ENCODE data around the gene CES2.
A peak's percentile ranks its signal among the peaks of the same experiment; 100 is the strongest.

CES2 gene

DNA sequence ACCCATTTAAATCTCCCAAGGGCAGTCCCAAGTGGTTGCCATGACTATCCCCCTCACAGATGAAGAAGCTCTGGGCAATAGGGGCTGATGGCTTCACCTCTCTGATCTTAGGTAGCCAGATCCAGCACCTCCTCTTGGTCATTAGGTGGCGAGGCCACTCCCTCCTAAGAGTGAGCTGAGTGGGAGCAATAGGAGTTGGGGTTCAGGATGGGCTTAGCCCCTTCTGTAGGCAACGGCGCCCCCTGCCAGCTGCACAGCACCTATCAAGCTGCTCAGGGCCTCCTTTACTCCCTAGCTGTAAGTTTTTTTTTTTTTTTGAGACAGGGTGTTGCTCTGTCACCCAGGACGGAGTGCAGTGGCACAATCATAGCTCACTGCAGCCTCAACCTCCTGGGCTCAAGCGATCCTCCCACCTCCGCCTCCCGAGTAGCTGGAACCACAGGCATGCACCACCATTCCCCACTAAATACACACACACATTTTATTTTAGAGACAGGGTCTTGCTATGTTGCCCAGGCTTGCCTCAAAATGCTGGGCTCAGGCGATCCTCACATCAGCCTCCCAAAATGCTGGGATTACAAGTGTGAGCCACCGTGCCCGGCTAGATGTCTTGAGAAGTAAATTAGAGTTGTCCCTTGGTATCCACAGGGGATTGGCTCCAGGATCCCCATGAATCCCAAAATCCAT is 6.5 kb upstream of the CES2 start:
- Histone ChIP-seq H3K27ac (ENCODE audit: low read length) (no peak overlapping the region), H3K9ac (ENCODE audit: low read length) (no peak overlapping the region), H2AFZ (ENCODE audit: low read length) (no peak overlapping the region), H3K79me2 (ENCODE audit: low read length) (peaks cover 15% of the 10 kb centered on the region), H3K4me3 (ENCODE audit: low read length) (no peak overlapping the region), H3K4me2 (ENCODE audit: low read depth, low read length) (no peak overlapping the region), H3K9me3 (replicated peaks; ENCODE audit: insufficient read depth, low read length) (no peaks in the 10 kb centered on the region), H3F3A (ENCODE audit: insufficient read depth, low read length) (no peaks in the 10 kb centered on the region; the same call in 1 of the 2 replicates), H3K36me3 (replicated peaks; ENCODE audit: insufficient read depth, low read length) (no peaks in the 10 kb centered on the region), H3K27me3 (replicated peaks; ENCODE audit: insufficient read depth, low read length) (peaks cover 17% of the 10 kb centered on the region), H3K4me1 (ENCODE audit: low read length) (0 out of 2 replicates have a peak, but pooled peaks cover 4% of the 10 kb centered on the region), H3K9me2 (replicated peaks; ENCODE audit: insufficient read depth, low read length) (no peaks in the 10 kb centered on the region), H4K20me1 (ENCODE audit: insufficient read depth, low read length) (no peaks in the 10 kb centered on the region)
- no peak for DNase-seq
- no peak for TF ChIP-seq EZH2 (optimal IDR thresholded peaks at IDR 0.05; ENCODE audit: low read depth, low read length)
- TF ChIP-seq, protein P1, sequence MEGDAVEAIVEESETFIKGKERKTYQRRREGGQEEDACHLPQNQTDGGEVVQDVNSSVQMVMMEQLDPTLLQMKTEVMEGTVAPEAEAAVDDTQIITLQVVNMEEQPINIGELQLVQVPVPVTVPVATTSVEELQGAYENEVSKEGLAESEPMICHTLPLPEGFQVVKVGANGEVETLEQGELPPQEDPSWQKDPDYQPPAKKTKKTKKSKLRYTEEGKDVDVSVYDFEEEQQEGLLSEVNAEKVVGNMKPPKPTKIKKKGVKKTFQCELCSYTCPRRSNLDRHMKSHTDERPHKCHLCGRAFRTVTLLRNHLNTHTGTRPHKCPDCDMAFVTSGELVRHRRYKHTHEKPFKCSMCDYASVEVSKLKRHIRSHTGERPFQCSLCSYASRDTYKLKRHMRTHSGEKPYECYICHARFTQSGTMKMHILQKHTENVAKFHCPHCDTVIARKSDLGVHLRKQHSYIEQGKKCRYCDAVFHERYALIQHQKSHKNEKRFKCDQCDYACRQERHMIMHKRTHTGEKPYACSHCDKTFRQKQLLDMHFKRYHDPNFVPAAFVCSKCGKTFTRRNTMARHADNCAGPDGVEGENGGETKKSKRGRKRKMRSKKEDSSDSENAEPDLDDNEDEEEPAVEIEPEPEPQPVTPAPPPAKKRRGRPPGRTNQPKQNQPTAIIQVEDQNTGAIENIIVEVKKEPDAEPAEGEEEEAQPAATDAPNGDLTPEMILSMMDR (IDR thresholded peaks at IDR 0.05; ENCODE audit: low read length) = peak; percentile 34

DNA sequence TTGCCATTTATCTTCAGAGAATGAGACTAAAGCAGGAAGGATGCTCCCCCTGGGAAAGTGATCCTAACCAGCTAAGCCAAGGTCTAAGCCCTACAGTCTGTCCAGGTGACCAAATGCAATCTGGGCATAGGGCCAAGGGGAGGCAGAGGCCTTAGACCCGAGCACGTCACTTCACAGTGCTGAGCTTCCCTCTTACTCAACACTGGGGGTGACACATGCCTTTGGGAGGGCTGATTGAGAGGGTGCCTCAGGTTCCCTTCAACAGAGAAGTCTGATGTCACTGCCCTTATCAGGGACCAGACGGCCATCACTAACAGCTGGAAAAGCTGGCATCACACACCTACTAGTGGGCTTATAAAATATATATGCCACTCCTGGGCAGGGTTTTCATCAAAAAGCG is 5.1 kb upstream of the CES2 start:
- H3K79me2 ChIP-seq (ENCODE audit: low read length) = peaks cover 28% of the 10 kb centered on the region
- H3K9ac ChIP-seq (ENCODE audit: low read length) = no peak overlapping the region

GRCh38 chr16:66931665-66932064 is 3.7 kb upstream of the CES2 start:
- Histone ChIP-seq H3K4me2 (ENCODE audit: low read depth, low read length) (no peak overlapping the region), H3K4me1 (ENCODE audit: low read length) (0 out of 2 replicates have a peak, but pooled peaks cover 4% of the 10 kb centered on the region), H2AFZ (ENCODE audit: low read length) (no peak overlapping the region), H4K20me1 (ENCODE audit: insufficient read depth, low read length) (no peaks in the 10 kb centered on the region), H3K9me3 (replicated peaks; ENCODE audit: insufficient read depth, low read length) (no peaks in the 10 kb centered on the region), H3K27ac (ENCODE audit: low read length) (no peak overlapping the region), H3K4me3 (ENCODE audit: low read length) (no peak overlapping the region), H3F3A (ENCODE audit: insufficient read depth, low read length) (no peaks in the 10 kb centered on the region; the same call in 1 of the 2 replicates), H3K27me3 (replicated peaks; ENCODE audit: insufficient read depth, low read length) (no peaks in the 10 kb centered on the region), H3K9me2 (replicated peaks; ENCODE audit: insufficient read depth, low read length) (no peaks in the 10 kb centered on the region), H3K36me3 (replicated peaks; ENCODE audit: insufficient read depth, low read length) (no peaks in the 10 kb centered on the region), H3K9ac (ENCODE audit: low read length) (no peak overlapping the region), H3K79me2 (ENCODE audit: low read length) (peaks cover 41% of the 10 kb centered on the region)
- no peak for TF ChIP-seq EZH2phosphoT487 (IDR thresholded peaks at IDR 0.05; ENCODE audit: low read length)
- TF ChIP-seq, protein P1 (IDR thresholded peaks at IDR 0.05; ENCODE audit: low read length) = no peak
- TF ChIP-seq EZH2 (optimal IDR thresholded peaks at IDR 0.05; ENCODE audit: low read depth, low read length) = no peak
- DNase-seq = no peak

More for the DNA sequence above, 5.1 kb upstream of the CES2 start:
- no peaks in the 10 kb centered on the region for H3K9me3 ChIP-seq (replicated peaks; ENCODE audit: insufficient read depth, low read length)
- no peak for DNase-seq
- H4K20me1 ChIP-seq (ENCODE audit: insufficient read depth, low read length) = no peaks in the 10 kb centered on the region
- H2AFZ ChIP-seq (ENCODE audit: low read length) = no peak overlapping the region
- H3K36me3 ChIP-seq (replicated peaks; ENCODE audit: insufficient read depth, low read length) = no peaks in the 10 kb centered on the region
- 0 out of 2 replicates have a peak, but pooled peaks cover 4% of the 10 kb centered on the region for H3K4me1 ChIP-seq (ENCODE audit: low read length)
- no peak overlapping the region for H3K27ac ChIP-seq (ENCODE audit: low read length)
- TF ChIP-seq EZH2 (optimal IDR thresholded peaks at IDR 0.05; ENCODE audit: low read depth, low read length) (no peak), EZH2phosphoT487 (IDR thresholded peaks at IDR 0.05; ENCODE audit: low read length) (no peak)
- TF ChIP-seq, protein P1 (IDR thresholded peaks at IDR 0.05; ENCODE audit: low read length) = no peak
- no peaks in the 10 kb centered on the region; the same call in 1 of the 2 replicates for H3F3A ChIP-seq (ENCODE audit: insufficient read depth, low read length)
- no peak overlapping the region for H3K4me3 ChIP-seq (ENCODE audit: low read length)
- H3K4me2 ChIP-seq (ENCODE audit: low read depth, low read length) = no peak overlapping the region
- H3K27me3 ChIP-seq (replicated peaks; ENCODE audit: insufficient read depth, low read length) = peaks cover 5% of the 10 kb centered on the region
- no peaks in the 10 kb centered on the region for H3K9me2 ChIP-seq (replicated peaks; ENCODE audit: insufficient read depth, low read length)

Measured in MM.1S (cell line).